ENCODE measurements around the gene LPP.

The LPP gene

DNA sequence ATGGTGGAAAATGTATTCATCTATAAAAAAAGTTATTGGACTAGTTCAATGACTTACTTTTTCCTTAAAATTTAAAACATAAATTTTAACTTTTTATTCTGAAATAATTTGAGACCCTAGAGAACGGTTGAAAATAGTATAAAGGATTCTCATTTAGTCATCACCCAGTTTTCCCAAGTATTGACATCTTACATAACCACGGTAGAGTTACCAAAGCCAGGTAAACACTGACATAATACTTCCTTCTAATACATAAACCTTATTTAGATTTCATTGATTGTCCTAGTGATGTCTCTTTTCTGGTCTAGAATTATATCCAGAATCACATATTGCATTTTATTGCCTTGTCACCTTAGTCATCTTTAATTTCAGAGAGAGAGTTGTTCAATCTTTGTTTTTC, 319.1 kb downstream of the LPP start:
- DNase-seq (ENCODE audit: low read depth in 2 of 2) = no peak

DNA sequence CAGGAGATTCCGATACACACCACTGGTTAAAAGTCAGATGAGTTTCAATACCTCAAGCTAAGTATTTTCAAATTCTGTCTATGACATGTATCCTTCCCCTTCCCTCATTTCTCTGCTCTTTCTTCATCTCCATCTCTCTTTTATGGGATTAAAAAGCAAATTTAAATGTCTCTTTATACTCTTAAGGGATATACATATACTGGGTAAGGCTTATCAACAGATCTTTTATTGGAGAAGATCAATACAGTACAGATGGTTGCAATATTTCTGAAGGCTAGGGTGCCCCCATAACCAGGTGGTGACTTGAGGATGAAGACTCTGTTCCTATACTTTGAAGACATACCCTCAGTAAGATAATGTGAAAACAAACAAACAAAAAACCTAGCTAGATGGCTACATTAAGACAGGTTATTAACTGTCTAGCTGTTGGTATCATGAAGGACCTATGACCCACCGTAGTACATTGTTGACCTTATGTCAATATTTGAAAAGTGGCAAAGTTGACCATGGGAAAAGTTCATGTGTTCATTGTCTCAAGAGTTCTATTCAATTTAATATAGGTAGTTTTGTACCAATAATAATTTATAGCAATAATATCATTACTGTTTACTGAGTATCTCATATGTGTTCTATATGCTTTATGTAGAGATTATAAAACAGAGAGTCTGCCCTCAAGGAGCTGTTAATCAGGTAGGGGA, 319.8 kb downstream of the LPP start:
- no peak for DNase-seq (ENCODE audit: low read depth in 2 of 2)

DNA sequence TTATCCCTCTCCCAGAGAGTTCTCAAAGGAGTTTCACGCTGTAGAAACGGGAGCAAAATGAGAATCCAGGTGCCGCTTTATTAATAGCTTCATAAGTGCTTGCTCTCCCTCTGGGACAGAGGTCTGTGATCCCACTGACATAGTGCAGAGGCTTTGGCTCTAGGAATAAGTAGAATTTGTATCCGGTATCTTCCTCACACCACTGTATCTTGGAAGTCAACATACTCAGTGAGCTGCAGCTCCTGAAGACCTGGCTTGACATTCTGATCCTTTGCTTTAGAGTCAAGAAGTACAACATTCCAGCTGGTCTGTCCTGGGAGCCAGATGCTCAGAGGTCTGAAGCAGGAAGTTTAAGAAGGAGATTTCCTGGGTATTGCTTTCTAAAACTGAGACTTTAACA, 323.0 kb downstream of the LPP start:
- DNase-seq (ENCODE audit: low read depth in 2 of 2) = no peak

DNA sequence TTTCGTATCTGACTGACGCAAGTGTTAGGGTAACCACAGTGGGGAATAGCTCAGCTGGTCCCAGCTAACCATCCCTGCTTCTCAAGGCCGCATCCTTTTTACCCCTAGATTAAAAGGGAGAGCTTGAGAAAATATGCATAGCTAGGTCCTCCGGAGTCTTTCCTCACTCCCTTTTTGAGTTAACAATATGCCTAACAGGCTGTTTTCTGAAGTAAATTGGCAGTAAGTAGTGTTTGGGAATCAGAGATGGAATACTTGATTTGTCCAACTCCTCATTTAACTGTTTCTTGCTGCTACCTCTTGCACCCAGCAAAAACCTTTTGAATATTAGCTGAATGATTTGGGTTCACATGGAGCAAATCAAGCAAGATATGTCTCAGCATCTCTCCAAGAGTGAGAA, 326.1 kb downstream of the LPP start:
- DNase-seq (ENCODE audit: low read depth in 2 of 2) = no peak

DNA sequence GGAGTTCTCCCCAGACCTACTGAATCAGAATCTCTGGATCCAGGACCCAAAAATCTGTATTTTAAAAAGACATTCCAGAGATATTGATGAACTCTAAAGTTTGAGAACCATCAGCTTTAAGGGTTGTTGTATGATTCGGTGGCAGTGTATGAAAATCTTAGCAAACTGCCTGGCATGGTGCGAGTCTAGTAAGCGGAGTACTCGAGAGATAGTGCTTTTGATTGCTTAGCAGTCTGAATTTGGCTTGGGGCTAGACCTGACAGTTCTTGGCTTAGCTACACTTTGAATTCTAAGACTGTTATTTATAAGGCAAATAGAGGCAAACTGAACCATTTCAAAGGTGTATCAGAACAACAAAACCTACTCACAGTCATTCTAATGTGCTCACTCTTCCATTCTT, 329.0 kb downstream of the LPP start:
- no peak for DNase-seq (ENCODE audit: low read depth in 2 of 2)

DNA sequence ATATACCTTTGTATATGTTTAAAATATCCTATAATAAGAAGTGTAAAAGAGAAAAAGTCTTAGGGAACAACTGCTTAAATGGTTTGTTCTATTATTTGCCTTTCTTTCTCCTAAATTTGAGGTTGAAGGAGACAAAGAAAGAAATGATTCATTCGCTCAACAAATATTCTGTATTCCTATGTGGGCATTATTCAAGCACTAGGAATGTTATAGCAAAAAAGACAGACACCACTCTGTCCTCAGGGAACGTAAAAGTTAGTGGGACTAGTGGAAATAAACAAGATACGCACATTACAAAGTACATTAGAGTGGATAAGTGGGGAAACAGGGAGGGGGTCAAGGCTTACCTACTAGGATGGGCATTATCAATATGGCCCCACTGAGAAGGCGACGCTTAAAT, 332.2 kb downstream of the LPP start:
- no peak for DNase-seq (ENCODE audit: low read depth in 2 of 2)

DNA sequence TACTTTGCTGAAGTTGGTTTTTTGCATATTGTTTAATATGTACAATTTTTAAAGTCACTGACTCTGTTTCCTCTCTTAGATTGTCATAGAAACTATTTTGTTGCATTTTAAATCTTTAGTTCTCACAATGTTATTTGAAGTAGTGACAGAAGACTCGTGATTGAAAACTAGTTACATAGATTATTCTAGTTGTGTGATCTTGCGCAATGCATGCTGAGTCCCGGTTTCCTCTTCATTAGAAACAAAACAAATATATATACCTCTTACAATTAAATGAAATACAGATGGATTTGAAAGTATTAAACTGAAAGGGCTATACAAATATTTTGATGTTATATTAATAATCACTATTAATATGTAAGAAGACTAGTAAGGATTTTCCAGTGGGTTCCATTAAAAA, 333.0 kb downstream of the LPP start:
- DNase-seq (ENCODE audit: low read depth in 2 of 2) = no peak

DNA sequence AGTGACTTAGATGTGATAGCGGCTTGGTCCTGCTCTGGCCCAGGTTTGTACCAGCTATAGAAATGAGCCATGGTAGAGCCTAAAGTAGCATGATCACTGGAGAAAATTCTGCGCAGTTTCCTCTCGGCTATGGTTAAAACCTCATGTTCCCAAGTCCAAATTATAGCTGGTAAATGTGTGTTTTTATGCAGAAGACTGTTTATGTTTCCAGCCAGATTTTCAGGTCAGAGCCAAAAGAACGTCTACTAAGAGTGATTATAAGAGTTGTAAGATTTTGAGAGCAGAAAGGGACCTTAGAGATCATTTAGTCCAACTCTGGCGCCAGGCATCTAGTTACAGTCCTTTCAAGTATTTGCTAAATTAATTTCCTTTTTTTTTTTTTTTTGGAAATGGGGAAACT, 333.7 kb downstream of the LPP start:
- DNase-seq (ENCODE audit: low read depth in 2 of 2) = no peak

DNA sequence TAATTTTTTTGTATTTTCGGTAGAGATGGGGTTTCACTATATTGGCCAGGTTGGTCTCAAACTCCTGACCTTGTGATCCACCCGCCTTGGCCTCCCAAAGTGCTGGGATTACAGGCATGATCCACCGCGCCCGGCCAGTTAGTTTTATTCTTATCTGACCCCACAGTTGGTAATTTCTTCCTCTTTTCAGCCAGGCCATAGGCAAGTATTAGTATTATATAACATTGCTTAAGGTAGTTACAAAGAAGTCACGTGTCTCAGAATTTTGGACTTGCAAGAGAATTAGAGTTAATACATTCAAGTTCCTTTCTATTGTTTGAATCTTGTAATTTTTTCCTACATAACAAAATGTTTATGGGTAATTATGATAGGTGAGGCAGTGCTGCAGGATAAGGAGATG, 334.8 kb downstream of the LPP start:
- no peak for DNase-seq (ENCODE audit: low read depth in 2 of 2)

DNA sequence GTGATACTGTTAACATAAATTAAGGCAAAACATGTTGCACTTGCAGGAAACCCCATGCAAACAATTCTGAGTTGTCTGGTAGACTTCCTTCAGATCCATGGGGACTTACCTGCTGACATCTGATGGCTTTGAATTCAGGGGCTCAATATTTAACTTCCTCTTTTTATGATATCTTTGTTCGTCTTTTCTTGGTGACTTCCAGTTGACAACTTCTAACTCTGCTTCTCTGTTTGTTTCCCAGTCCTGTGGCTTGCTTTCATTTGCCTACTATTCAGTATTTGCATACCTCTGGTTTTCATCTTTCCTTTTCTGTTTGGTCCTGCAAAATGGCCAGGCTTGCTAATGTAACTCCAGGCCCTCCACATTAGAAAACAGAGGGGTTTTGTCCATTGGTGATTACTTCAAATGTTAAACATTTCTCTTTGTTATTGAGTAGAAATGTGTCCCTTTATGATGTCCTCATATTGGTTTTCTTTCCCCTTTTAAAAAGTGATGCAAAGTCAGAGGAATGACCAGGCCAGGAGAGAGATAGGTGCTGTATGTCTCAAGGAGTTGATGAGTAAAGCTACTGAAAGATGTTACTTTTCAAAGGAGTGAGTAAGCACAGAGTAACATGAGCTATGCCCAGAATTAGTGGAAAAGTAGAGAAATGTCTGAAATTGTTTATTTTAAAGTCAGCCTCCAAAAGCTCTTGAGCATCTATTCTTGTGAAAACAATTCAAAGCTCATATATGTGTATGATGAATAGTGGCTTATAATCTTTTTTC, 335.9 kb downstream of the LPP start:
- DNase-seq (ENCODE audit: low read depth in 2 of 2) = no peak

DNA sequence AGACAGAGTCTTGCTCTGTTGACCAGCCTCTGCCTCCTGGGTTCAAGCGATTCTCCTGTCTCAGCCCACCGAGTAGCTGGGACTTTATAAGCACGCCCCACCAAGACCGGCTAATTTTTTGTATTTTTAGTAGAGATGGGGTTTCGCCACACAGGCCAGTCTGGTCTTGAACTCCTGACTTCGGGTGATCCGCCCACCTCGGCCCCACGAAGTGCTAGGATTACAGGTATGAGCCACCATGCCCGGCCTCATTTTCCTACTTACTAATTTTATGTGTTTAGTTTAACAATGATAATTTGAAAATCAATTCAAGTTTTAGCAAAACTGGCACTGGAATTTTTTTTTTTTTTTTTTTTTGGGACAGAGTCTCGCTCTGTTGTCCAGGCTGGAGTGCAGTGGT, 336.5 kb downstream of the LPP start:
- DNase-seq (ENCODE audit: low read depth in 2 of 2) = no peak

DNA sequence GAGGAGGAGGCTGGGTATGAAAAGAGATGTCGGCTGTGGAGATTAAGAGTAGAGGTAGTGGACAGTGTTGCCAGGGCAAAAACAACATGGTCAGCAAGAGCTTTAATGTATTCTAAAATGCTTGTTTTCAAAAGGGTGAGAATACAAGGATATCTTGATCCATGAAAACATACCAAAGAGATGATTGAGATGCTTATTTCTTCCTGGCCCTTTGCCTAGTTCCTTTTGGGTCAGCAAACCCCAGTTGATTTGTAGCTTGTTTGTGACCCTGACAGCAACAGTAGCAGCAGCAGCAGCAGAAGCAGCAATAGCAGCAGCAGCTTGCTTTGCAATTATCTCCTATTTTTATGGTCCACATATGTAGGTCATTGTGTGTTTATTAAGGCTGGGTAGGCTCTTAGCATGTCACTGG, 337.3 kb downstream of the LPP start:
- no peak for DNase-seq (ENCODE audit: low read depth in 2 of 2)

DNA sequence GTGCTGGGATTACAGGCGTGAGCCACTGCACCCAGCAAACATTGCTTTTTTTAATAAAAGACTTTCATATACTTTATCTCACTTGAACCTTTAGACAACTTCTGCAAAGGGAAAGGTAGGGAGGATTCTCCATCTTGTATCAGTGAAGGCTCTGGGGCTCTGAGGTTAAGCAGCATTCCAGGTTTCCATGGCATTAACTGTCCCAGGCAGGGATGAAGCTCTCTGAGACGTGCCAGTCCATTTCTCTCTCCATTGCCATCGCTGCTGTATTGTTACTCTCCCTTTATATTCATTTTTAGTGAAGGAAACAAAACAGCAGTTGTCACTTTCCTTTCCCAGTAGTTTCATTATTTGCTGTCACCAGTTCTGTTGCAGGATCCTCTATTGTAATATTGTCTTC, 342.4 kb downstream of the LPP start:
- no peak for DNase-seq (ENCODE audit: low read depth in 2 of 2)

DNA sequence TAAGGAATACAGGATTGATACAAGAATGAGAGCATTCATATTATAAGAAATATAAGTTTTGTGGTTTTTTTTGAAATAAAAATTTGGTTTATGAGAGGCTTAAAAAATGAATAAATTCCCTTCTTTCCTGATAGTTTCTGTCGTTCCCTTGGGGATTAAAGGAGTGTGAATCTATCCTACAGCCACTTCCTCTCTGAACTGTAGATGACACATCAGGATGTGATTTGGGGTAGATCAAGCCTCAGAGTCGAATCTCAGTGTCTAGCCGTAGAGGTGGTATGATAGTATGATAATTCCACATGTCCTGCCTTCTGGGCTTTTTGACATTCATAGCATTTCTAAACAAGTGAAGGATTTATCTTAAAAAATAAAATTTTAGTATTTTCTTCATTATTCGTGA, 343.1 kb downstream of the LPP start:
- DNase-seq (ENCODE audit: low read depth in 2 of 2) = no peak

DNA sequence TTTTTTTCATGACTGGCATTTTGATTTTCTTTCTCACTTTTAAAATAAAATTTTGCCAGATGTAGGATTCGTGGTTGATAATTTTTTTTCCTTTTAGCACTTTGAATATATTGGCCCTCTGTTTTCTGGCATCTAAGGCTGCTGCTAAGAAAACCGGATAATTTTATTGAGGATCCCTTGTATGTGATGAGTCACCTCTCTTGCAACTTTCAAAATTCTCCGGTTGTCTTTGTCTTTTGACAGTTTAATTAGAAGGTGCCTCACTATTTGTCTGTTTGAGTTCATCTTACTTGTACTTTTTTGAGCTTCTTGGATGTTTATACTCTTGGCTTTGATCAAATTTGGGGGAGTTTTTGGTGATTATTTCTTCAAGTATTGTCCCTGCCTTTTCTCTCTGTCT, 349.7 kb downstream of the LPP start:
- DNase-seq (ENCODE audit: low read depth in 2 of 2) = no peak

DNA sequence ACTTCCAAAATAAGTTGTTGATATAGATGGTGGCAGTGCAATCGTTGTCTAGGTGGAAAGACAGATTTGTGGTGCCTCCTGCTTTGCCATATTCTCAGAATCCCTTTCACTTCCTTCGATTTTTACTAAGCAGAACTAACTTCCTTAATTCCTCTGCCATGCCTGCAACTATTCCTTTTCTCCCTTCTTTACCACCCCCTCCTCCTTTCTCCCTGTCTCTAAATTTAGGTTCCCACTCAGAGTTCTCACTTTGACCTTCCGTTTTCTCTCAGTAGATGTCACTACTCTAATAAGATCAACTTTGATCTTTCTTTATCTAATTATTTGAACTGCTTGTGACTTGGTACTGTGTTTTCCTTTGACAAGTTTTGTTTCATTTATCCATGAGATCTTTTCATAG, 351.2 kb downstream of the LPP start:
- no peak for DNase-seq (ENCODE audit: low read depth in 2 of 2)

DNA sequence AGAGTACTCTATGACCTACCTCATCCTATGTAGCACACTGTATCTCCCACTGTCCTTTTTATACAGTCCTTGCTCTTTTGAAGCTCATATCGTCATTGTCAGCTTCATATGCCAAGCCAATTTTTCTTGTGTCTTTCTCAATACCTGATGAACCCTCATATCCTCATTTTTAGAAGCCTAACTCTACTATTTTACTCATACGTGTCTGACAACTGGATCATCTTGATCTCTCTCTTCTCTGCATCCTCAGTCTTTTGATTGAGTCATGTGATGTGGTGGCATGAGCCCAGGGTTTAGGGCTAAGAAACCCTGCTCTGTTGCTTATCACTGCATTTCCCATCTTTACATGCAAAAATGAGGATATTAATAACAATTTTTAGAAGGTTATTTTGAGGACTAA, 352.0 kb downstream of the LPP start:
- DNase-seq (ENCODE audit: low read depth in 2 of 2) = no peak

DNA sequence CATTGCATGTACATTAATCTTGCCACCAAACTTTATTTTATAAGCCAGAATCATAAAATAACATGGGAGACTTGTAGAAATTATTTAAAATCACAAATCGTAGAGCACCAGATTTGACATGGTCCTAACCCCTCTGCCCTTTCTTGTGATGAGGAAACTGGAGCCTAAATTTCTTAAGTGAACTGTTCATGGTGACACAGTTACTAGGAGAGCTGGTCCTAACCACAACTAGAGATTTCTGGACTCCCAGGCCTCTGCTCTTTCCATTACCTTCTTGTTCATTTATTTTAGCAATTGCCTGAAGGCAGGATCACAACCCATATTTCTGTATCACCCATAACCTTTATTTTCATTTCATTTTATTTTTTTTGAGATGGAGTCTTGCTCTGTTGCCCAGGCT, 352.5 kb downstream of the LPP start:
- DNase-seq (ENCODE audit: low read depth in 2 of 2) = no peak

DNA sequence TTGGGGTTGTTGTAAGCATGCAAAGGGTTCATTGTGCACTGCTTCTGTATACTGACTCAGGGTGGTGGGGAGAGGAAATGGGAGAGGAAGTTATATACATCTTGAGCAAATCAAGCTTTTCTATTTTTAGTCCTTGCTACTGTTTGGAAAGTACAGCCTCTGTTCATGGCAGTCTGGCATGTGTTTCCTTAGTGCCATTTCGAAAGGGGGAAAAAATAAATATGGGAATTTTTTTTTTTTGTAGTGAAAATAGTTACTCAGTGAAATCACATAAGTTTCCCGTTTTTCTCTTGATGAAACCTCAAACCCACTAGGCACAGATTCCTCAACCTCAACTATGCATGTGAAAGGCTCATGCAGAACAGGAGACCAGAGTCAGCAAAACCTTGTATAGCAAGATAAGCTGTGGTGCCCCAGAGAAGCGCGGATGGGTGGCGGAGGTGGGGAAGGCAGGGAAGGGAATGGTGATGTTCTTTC, 353.3 kb downstream of the LPP start:
- no peak for DNase-seq (ENCODE audit: low read depth in 2 of 2)

DNA sequence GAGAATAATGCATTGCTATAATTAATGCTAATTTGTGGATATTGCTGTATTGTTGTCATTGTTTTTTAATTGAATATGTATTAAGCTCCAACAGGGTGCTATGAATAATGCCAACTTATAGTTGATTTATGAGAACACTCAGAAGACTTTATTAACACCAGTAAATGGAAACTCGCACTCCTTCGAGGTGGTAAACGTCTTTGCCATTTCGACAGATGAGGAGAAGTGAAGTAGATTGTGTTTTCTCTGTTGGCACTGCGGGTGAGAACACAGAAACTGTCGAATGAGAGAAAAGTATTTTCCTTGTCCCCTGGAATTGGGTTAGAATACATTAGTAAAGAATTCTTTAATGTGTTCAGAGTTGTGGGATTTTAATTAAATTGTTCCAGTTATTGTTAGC, 354.5 kb downstream of the LPP start:
- DNase-seq (ENCODE audit: low read depth in 2 of 2) = no peak

DNA sequence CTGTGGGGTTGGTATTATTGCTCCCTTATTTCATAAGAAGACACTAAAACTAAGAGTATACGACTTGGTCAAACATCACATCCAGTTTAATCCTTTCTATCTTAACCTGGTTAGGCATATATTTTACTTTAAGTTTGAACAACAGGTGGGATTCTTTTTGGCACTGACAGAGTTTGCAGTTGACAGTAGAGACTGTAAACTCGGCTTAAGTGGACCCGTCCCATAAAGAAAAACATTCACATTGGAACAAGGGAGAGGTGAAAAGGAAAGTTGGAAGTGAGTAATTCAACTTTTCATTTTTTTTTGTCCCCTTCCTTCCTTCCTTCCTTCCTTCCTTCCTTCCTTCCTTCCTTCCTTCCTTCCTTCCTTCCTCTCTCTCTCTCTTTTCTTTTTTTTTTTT, 355.4 kb downstream of the LPP start:
- DNase-seq (ENCODE audit: low read depth in 2 of 2) = no peak

DNA sequence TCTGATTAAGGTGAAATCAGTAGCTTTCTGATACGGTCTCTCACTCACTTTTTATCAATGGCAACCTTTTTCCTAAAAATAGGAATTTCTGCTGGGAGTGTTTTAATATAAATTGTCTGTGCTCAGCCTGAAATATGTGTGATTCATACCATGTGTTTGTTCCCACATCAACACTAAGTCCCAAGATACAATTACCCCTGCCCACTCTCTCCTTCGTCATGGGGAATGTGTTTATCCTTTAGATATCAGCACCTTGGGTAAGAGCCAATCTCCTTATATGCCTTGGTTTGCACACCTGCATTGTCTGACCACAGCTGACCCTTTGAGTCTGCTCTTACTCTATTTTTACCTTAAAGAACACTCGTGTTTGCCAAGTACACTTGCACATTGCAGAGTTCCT, 356.4 kb downstream of the LPP start:
- DNase-seq (ENCODE audit: low read depth in 2 of 2) = no peak

DNA sequence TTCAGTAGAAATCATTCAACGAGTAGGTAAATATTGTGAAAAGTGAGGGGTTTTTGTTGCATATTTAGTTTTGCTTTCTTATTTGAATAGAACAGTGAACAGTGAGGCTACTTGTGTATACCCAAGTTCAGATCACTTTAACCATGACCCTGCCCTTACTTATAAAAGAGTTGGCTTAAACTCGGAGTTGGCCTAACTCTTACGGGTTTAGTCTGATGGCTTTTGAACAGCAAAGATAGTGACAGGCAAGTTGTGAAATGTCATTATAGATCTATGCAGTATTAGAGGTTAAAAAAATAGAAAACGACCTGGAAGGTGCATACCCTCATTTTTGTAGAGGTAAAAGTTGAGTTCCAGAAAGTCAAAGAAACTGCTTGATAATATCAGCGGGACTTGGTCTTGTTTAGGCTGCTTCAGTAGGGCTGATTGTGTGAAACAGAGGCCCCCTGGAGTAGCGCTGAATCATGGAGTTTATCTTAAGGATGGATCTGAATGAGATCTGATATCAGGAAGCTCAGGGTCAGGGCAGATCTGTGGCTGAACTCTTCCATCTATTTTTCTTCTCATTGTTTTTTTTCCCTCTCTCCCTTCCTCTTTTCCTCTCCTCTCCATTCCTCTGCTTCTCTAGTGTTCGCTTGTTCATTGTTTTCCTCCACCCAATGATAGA, 359.8 kb downstream of the LPP start:
- DNase-seq (ENCODE audit: low read depth in 2 of 2) = no peak
